GM18909 (cell line): ENCODE measurements around the gene C12orf56.

Source experiments
- ATAC-seq: cut with Tn5 transposase; IDR thresholded peaks from one replicate; pipeline ENCODE4 v1.9.1; 2021; ENCODE audit warnings: mild to moderate bottlenecking; ENCODE audit not compliant: unreplicated experiment, poor library complexity

Gene C12orf56, protein sequence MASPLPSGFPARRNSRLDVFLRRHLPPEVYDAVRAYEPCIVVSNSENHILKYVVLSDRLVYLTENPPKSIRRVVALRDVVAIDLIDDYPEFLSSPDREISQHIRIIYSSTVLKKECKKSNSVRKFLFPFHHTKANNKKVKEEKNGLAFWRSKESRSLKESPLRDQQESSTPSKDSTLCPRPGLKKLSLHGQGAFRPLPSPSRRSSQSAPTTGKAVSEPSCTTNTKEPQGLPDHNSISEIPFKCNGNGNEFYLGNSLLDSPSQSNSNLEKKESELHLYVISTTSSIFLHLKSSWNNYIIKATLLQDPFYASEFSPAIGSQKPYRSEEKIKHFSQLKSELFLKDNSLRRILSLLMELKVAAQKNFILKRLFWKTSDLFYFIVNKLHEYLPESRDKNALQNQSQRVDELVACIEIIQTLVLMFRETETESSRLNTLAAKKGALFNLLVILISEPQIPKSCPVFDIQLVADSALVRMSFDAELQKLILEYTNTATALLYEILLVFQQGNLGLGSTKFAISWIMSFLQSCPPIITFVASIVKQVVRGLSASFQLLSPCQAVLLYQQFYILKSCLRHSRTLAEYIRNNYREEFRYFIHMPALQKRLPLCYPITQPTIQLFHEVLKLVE

DNA sequence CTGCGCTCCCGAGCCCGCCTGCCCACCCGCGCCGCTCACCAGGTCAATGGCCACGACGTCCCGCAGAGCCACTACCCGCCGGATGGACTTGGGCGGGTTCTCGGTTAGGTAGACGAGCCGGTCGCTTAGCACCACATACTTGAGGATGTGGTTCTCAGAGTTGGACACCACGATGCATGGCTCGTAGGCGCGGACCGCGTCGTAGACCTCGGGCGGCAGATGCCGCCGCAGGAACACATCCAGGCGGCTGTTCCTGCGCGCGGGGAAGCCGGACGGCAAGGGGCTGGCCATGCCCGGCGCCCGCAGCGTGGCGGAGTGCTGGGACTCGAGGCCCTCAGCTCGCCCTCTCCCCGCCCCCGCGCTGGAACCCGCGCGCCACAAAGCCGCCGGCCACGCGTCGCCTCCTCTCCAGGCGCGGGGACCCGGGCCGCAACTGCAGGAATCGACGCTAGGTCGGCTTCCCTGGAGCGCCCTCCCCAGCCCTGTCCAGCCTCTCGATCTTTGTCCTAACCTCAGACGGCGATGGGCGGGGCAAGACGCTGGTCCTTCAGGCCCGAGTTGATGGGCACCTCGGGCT is at the start of gene C12orf56:
Gene C12orf56 (minus strand): TSS at position 484 of the 577 bp plus-strand sequence. CDS start 193 bp downstream, at position 291.
- no peak for ATAC-seq

- no peak for ATAC-seq
Observed at GRCh38 chr12:64440100-64440499, 49.5 kb upstream of the C12orf56 start.

DNA sequence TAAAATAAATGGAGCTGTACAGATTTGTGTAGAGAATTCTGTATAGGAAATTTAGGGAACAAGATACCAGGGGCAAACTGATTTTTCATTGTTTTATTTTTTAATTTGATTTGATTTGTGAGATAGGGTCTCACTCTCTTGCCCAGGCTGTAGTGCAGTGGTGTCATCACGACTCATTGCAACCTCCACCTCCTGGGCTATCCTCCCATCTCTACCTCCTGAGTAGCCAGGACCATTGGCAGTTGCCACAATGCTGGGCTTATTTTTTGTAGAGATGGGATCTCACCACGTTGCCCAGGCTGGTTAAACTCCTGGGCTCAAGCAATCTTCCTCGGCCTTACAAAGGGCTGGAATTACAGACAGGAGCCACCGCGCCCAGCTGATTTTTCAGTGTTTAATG is 43.4 kb upstream of the C12orf56 start:
- ATAC-seq = no peak

GRCh38 chr12:64431791-64432190 is 41.2 kb upstream of the C12orf56 start:
- ATAC-seq = no peak

- ATAC-seq = no peak
Observed at GRCh38 chr12:64430886-64431285, 40.3 kb upstream of the C12orf56 start.

DNA sequence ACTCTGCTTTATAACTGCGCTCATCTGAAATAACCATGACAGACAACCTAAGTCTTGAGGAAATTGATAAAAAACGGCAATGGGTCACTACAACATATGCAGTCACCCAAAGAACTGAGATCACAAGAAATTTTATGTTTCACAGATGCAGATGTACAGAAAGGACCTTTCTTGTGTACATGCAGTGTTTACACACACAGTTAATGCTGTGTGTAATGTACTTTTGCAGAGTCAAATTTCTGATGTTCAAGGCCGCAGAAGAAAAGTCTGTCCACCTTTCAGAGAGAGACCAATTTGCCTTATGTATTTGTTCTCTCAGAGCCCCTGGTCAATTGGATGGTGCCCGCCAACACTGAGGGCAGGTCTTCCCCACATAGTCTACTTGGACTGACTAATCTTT is 38.4 kb upstream of the C12orf56 start:
- no peak for ATAC-seq

DNA sequence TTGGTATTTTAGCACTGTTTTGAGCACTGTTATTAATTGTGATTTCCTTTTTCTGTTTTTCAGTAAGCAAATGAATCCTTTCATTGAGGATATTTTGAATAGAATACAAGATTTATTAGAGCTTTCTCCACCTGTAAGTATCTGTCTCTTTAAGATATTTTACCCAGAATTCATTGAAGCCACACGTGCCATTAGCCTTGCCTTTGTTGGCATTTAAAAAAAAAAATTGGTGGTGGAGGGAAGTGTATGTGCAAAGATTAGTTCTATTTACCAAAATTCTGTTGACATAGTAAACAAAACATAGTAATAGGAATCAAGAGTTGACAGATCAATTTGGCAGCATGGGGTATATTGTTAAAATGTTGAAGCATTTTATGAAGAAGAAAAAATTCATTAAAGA is 37.4 kb upstream of the C12orf56 start:
- ATAC-seq = no peak

DNA sequence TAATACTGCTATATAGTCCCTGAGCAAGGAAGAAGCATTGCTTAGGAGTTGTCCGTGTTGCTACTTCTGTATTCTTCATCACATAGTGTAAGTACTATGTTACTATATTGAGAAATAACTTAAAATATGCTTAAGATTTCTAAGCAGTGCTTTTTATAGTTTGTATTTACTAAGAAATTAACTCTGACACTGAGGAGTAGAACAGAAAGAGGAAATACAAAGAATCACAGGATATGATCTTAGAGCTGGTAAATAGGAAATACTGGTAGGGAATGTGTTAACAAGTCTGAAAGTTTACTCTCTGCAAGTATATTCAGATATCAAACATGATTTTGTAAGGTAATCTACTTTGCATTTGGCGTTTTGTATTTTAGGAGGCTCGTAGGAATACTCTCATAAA is 29.1 kb upstream of the C12orf56 start:
- no peak for ATAC-seq

GRCh38 chr12:64418209-64418608 is 27.7 kb upstream of the C12orf56 start:
- no peak for ATAC-seq

- ATAC-seq = no peak
Observed at GRCh38 chr12:64413884-64414283, 23.3 kb upstream of the C12orf56 start.

GRCh38 chr12:64412459-64412858 is 21.9 kb upstream of the C12orf56 start:
- no peak for ATAC-seq

- no peak for ATAC-seq
Observed at GRCh38 chr12:64411427-64411826, 20.9 kb upstream of the C12orf56 start.

DNA sequence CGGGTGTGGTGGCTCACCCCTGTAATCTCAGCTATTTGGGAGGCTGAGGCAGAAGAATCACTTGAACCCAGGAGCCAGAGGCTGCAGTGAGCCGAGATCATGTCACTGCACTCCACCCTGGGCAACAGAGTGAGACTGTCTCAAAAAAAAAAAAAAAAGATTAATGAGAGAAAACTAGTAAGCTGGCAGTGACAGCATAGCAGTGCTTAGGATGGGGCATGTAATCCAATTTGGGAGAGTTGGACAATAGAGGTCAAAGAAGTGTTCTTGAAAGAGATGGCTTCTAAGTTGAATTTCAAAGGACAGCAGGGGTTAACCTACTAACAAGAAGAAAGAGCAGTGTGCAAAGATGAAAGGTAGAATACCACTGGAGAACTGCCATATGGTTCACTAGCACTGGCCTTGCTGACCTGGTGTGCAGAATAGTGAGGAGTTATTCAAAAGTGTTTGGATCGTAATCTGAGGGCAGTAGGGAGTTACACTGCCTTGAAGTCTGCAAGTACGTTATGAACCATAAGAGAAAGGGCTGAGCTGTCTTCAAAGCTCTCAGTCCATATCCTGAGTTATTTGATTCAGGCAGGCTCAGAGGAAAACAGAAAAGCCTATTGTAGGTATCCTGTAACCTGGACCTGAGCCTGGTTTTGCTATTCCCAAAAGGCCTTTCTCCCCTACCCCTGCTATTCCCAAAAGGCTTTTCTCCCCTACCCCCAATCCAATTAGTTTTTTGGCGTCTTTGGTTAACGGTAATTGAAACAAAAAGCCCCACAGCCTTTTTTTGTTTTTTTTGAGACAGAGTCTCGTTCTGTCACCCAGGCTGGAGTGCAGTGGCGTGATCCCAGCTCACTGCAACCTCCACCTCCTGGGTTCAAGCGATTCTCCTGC is 17.0 kb upstream of the C12orf56 start:
- ATAC-seq = no peak

GRCh38 chr12:64404470-64405256 is 14.1 kb upstream of the C12orf56 start:
- ATAC-seq = peak; percentile 38

GRCh38 chr12:64403707-64404469 is 13.3 kb upstream of the C12orf56 start, which contains the start of gene XPOT:
Gene XPOT (plus strand): TSS chr12:64404392. CDS start chr12:64410036, 5,644 bp downstream.
- peak; percentile 97 for ATAC-seq

DNA sequence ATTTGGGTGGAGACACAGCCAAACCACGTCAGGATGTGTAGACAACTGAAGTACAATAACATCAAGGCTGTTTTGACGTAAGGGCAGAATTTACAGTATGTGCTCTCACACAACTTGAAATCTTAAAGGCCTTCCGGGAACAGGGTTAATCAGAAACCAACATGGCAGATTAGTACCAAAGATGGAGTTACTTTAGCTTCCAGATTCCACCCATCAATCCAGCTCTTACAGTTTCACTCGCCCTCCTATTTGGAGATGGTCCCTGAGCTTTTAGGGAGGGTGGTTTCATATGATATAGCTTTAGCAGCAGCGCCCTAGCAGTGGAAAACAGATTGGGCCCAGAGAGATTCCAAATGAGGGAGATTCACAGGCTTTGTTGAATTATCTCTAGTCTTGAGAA is 11.6 kb upstream of the C12orf56 start:
- ATAC-seq = no peak

DNA sequence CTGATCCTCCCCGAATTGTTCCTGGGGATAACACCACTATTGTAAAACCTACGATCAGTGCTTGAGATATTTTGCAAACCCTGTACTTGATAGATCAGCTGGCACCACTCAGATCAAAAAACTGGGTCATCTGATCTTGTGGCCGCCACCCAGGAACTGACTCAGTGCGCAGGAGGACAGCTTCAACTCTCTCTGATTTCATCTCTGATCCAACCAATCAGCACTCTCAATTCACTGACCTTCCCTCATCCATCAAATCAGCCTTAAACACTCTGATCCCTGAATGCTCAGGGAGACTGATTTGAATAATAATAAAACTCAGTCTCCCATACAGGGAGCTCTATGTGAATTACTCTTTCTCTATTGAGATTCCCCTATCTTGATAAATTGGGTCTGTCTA is 9.5 kb upstream of the C12orf56 start:
- no peak for ATAC-seq

- no peak for ATAC-seq
Observed at GRCh38 chr12:64395739-64396138, 5.2 kb upstream of the C12orf56 start.

DNA sequence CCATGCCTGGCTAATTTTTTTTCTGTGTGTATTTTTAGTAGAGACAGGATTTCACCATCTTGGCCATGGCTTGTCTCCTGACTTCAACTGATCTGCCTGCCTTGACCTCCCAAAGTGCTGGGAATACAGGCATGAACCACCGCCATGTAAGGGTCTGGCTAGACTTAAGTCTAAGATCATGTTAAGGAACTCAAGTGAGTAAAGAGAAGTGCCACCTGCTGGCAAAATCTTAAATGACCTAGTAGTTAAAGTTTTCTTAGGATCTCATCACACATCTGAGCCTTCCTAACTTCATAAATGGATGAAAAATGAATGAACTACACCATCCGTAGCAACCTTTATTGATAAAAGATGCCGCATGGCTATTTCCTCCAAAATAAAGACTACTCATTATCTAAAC is 1.7 kb upstream of the C12orf56 start:
- peak; percentile 56 for ATAC-seq
